ENCODE results near the gene BDP1. TPM values are rescaled to one million over a fixed set of nuclear protein-coding genes. Genes with fewer than 3 reads are reported as not detected.
A peak's percentile ranks its signal among the peaks of the same experiment; 100 is the strongest.

The BDP1 gene
- total RNA-seq, 2 donors from 2014 or later: 26.7 to 31.9 TPM

GRCh38 chr5:71587766-71588532, 132.5 kb downstream of the BDP1 start:
- WGBS, 2 experiments (ENCODE audit: insufficient coverage in 1 of 2, insufficient read length in 1 of 2): 53 to 78% methylated on average over 2 to 18 of the region's 19 CpGs
- peak; percentile 18 for TF ChIP-seq CTCF (conservative IDR thresholded peaks at IDR 0.05)
- Histone ChIP-seq H3K4me3 (ENCODE audit: low read length) (peak overlapping the region; percentile 89), H3K36me3 (ENCODE audit: control insufficient read depth, insufficient read depth, low read length) (no peaks in the 10 kb centered on the region), H3K4me1 (ENCODE audit: control insufficient read depth, insufficient read depth, low read length) (peaks cover 2% of the 10 kb centered on the region), H3K27me3 (ENCODE audit: control insufficient read depth, insufficient read depth, low read length, poor library complexity, severe bottlenecking) (no peaks in the 10 kb centered on the region), H3K9ac (ENCODE audit: extremely low read depth, low read length, poor library complexity, severe bottlenecking) (peak overlapping the region; percentile 66), H3K9me3 (ENCODE audit: control insufficient read depth, low read length) (no peaks in the 10 kb centered on the region), H3K27ac (ENCODE audit: low read depth, low read length) (no peak overlapping the region)
- peak; percentile 59 for DNase-seq
- Mint-ChIP-seq H3K36me3 (ENCODE audit: low read depth) (peaks cover 4% of the 10 kb centered on the region), H3K4me3 (peak overlapping the region; percentile 72), H3K9me3 (peaks cover 4% of the 10 kb centered on the region), H3K4me1 (peaks cover 14% of the 10 kb centered on the region), H3K27ac (peak overlapping the region; percentile 92), H3K27me3 (ENCODE audit: insufficient read depth) (no peaks in the 10 kb centered on the region)

- Mint-ChIP-seq H3K36me3 (ENCODE audit: low read depth) (peaks cover 4% of the 10 kb centered on the region), H3K4me1 (peaks cover 14% of the 10 kb centered on the region), H3K27ac (no peak overlapping the region), H3K27me3 (ENCODE audit: insufficient read depth) (no peaks in the 10 kb centered on the region), H3K4me3 (no peak overlapping the region), H3K9me3 (peaks cover 4% of the 10 kb centered on the region)
- Histone ChIP-seq H3K9me3 (ENCODE audit: control insufficient read depth, low read length) (no peaks in the 10 kb centered on the region), H3K4me3 (ENCODE audit: low read length) (peak overlapping the region; percentile 89), H3K27me3 (ENCODE audit: control insufficient read depth, insufficient read depth, low read length, poor library complexity, severe bottlenecking) (no peaks in the 10 kb centered on the region), H3K36me3 (ENCODE audit: control insufficient read depth, insufficient read depth, low read length) (no peaks in the 10 kb centered on the region), H3K9ac (ENCODE audit: extremely low read depth, low read length, poor library complexity, severe bottlenecking) (no peak overlapping the region), H3K4me1 (ENCODE audit: control insufficient read depth, insufficient read depth, low read length) (peaks cover 2% of the 10 kb centered on the region), H3K27ac (ENCODE audit: low read depth, low read length) (no peak overlapping the region)
- WGBS, 2 experiments (ENCODE audit: insufficient coverage in 1 of 2, insufficient read length in 1 of 2): 95 to 96% methylated on average over 2 of the region's 2 CpGs
- TF ChIP-seq CTCF (conservative IDR thresholded peaks at IDR 0.05): no peak
- no peak for DNase-seq
Measured at GRCh38 chr5:71588533-71588885, 133.1 kb downstream of the BDP1 start.

- H3K9me3 ChIP-seq (ENCODE audit: control insufficient read depth, low read length): no peaks in the 10 kb centered on the region
- H3K4me1 ChIP-seq (ENCODE audit: control insufficient read depth, insufficient read depth, low read length): peaks cover 2% of the 10 kb centered on the region
- no peak for DNase-seq
- H3K36me3 Mint-ChIP-seq (ENCODE audit: low read depth): peaks cover 9% of the 10 kb centered on the region
- peaks cover 3% of the 10 kb centered on the region for H3K36me3 ChIP-seq (ENCODE audit: control insufficient read depth, insufficient read depth, low read length)
- peaks cover 14% of the 10 kb centered on the region for H3K4me1 Mint-ChIP-seq
- peaks cover 4% of the 10 kb centered on the region for H3K9me3 Mint-ChIP-seq
- no peaks in the 10 kb centered on the region for H3K27me3 Mint-ChIP-seq (ENCODE audit: insufficient read depth)
- no peak overlapping the region for H3K27ac Mint-ChIP-seq
- no peak overlapping the region for H3K27ac ChIP-seq (ENCODE audit: low read depth, low read length)
- no peak overlapping the region for H3K9ac ChIP-seq (ENCODE audit: extremely low read depth, low read length, poor library complexity, severe bottlenecking)
- H3K4me3 Mint-ChIP-seq: no peak overlapping the region
- no peak for TF ChIP-seq CTCF (conservative IDR thresholded peaks at IDR 0.05)
- H3K4me3 ChIP-seq (ENCODE audit: low read length): no peak overlapping the region
- WGBS, 2 experiments (ENCODE audit: insufficient coverage in 1 of 2, insufficient read length in 1 of 2): 33% methylated on average over 2 of the region's 2 CpGs; no CpG with 5 or more reads in 1 of the 2 experiments
- H3K27me3 ChIP-seq (ENCODE audit: control insufficient read depth, insufficient read depth, low read length, poor library complexity, severe bottlenecking): no peaks in the 10 kb centered on the region
Measured at GRCh38 chr5:71589903-71590302, 134.5 kb downstream of the BDP1 start.
